PC-3 (cell line): ENCODE results near the gene TATDN3. TPM values are rescaled to one million over a fixed set of nuclear protein-coding genes. Genes with fewer than 3 reads are reported as not detected.

ENCODE experiments used
- ATAC-seq: fragments of 200-7000 bp; cut with Tn5 transposase; 2 replicates; pipeline ENCODE4 v1.9.1; 2020; ENCODE audit warnings: mild to moderate bottlenecking, moderate library complexity
- BruUV-seq: library from RNA; stranded (reverse); fragments of 400-500 nt; replicated peaks from 2 replicates; lab custom pipeline; 2021; lab: Mats Ljungman, UMichigan
- CTCF ChIA-PET: fragments of 300-600 bp; sonication (Branson Sonifier 250); formaldehyde crosslinking; loops from one replicate; lab custom pipeline; 2022; ENCODE audit warnings: antibody characterized with exemption; lab: Charles Lee
- POLR2A ChIA-PET: fragments of 300-600 bp; sonication (Branson Sonifier 250); formaldehyde crosslinking; loops from one replicate; lab custom pipeline; 2022; ENCODE audit warnings: antibody characterized with exemption; ENCODE audit not compliant: unreplicated experiment; lab: Charles Lee
- DNase-seq: peaks from one replicate; pipeline ENCODE4 v3.0.0-alpha.2; 2015
- H2AFZ ChIP-seq: fragments of 300-600 bp; sonication (generic); 2 replicates; pipeline ENCODE4 v1.6.0; 2016; ENCODE audit warnings: antibody characterized with exemption, low read length
- H3F3A ChIP-seq: fragments of 300-600 bp; sonication (generic); one replicate; pipeline ENCODE4 v1.6.0; 2017; ENCODE audit warnings: antibody characterized with exemption, low read length, control low read depth, mild to moderate bottlenecking; ENCODE audit not compliant: unreplicated experiment
- H3K27ac ChIP-seq: fragments of 300-600 bp; sonication (generic); 2 replicates; pipeline ENCODE4 v1.5.1; 2016; ENCODE audit warnings: mild to moderate bottlenecking, low read length
- H3K27me3 ChIP-seq: fragments of 300-600 bp; sonication (generic); 2 replicates; pipeline ENCODE4 v1.6.1; 2016; ENCODE audit warnings: low read length, mixed read lengths
- H3K36me3 ChIP-seq: fragments of 300-600 bp; sonication (generic); 2 replicates; pipeline ENCODE4 v1.6.1; 2016; ENCODE audit warnings: low read depth, mixed run types, low read length, mixed read lengths
- H3K4me1 ChIP-seq: fragments of 300-600 bp; sonication (generic); 2 replicates; pipeline ENCODE4 v1.5.1; 2016; ENCODE audit warnings: low read length; ENCODE audit not compliant: insufficient read depth
- H3K4me2 ChIP-seq: fragments of 300-600 bp; sonication (generic); 2 replicates; pipeline ENCODE4 v1.6.0; 2016; ENCODE audit warnings: low read length
- H3K4me3 ChIP-seq: fragments of 300-600 bp; sonication (generic); 2 replicates; pipeline ENCODE4 v1.5.1; 2016; ENCODE audit warnings: mild to moderate bottlenecking, low read length, mixed read lengths
- H3K79me2 ChIP-seq: fragments of 300-600 bp; sonication (generic); 2 replicates; pipeline ENCODE4 v1.6.1; 2017; ENCODE audit warnings: low read length, mixed read lengths
- H3K9ac ChIP-seq: fragments of 300-600 bp; sonication (generic); 2 replicates; pipeline ENCODE4 v1.6.0; 2016; ENCODE audit warnings: mild to moderate bottlenecking, low read length
- H3K9me2 ChIP-seq: fragments of 300-600 bp; sonication (generic); replicated peaks from 2 replicates; pipeline ENCODE4 v1.6.1; 2016; ENCODE audit warnings: mixed run types, low read length, mixed read lengths
- H3K9me3 ChIP-seq: fragments of 300-600 bp; sonication (generic); 2 replicates; pipeline ENCODE4 v1.6.1; 2016; ENCODE audit warnings: low read length, mixed read lengths
- H4K20me1 ChIP-seq: fragments of 300-600 bp; sonication (generic); 2 replicates; pipeline ENCODE4 v1.6.1; 2016; ENCODE audit warnings: low read length, mixed read lengths
- CTCF ChIP-seq: fragments of 300-600 bp; sonication (generic); conservative IDR thresholded peaks from 2 replicates; pipeline ENCODE4 v1.5.1; 2017; ENCODE audit warnings: antibody characterized with exemption, low read depth, mild to moderate bottlenecking, low read length
- EZH2 ChIP-seq: fragments of 300-600 bp; sonication (generic); IDR thresholded peaks from one replicate; pipeline ENCODE4 v1.6.1; 2017; ENCODE audit warnings: antibody characterized with exemption, mild to moderate bottlenecking, low read length; ENCODE audit not compliant: unreplicated experiment
- EZH2phosphoT487 ChIP-seq: fragments of 300-600 bp; sonication (generic); IDR thresholded peaks from 2 replicates; pipeline ENCODE4 v1.6.1; 2018; ENCODE audit warnings: mild to moderate bottlenecking, antibody characterized with exemption, low read length, borderline replicate concordance
- intact Hi-C: fragments of 100-400 bp; cut with micrococcal nuclease; formaldehyde crosslinking; loops from 2 replicates; pipeline ENCODE4 v1.9.0; 2023
- total RNA-seq: library from RNA; depleted of rRNA; stranded (reverse); fragments of >200 nt; gene quantifications from 2 replicates; pipeline ENCODE4 v1.2.3, GENCODE V29; 2014

Gene TATDN3
- total RNA-seq, 1 experiment from 2014 or later = 12.7 TPM

- H3K9me3 ChIP-seq = no peaks in the 10 kb centered on the region
- intact Hi-C loops = no loop called here
- DNase-seq (no peak), ATAC-seq (no peak)
- H4K20me1 ChIP-seq = no peaks in the 10 kb centered on the region
- no peak overlapping the region for H2AFZ ChIP-seq
- no TSS peak for BruUV-seq
- CTCF ChIA-PET = no interaction called here
- POLR2A ChIA-PET = no interaction called here
- no peak overlapping the region for H3K9ac ChIP-seq
- no peak overlapping the region for H3K4me3 ChIP-seq
- H3K4me2 ChIP-seq = no peak overlapping the region
- no peaks in the 10 kb centered on the region for H3K27me3 ChIP-seq
- H3K36me3 ChIP-seq = 0 out of 2 replicates have a peak, but pooled peaks cover 5% of the 10 kb centered on the region
- H3K27ac ChIP-seq = no peak overlapping the region
- H3K4me1 ChIP-seq = no peaks in the 10 kb centered on the region
- no peaks in the 10 kb centered on the region for H3F3A ChIP-seq
- TF ChIP-seq EZH2phosphoT487 (no peak), EZH2 (no peak), CTCF (no peak)
- H3K9me2 ChIP-seq = no peaks in the 10 kb centered on the region
- 0 out of 2 replicates have a peak, but pooled peaks cover 6% of the 10 kb centered on the region for H3K79me2 ChIP-seq
Measured at GRCh38 chr1:212745303-212745702, 46.4 kb upstream of the TATDN3 start.

- CTCF ChIA-PET = no interaction called here
- no TSS peak for BruUV-seq
- intact Hi-C loops = no loop called here
Measured at GRCh38 chr1:212746546-212746945, 45.1 kb upstream of the TATDN3 start.

More at GRCh38 chr1:212746546-212746945, 45.1 kb upstream of the TATDN3 start:
- ATAC-seq (no peak), DNase-seq (no peak)
- Histone ChIP-seq H3K27ac (no peak overlapping the region), H3K9me3 (no peaks in the 10 kb centered on the region), H3K79me2 (0 out of 2 replicates have a peak, but pooled peaks cover 6% of the 10 kb centered on the region), H4K20me1 (no peaks in the 10 kb centered on the region), H3F3A (no peaks in the 10 kb centered on the region), H3K4me2 (no peak overlapping the region), H3K27me3 (no peaks in the 10 kb centered on the region), H2AFZ (no peak overlapping the region), H3K4me3 (no peak overlapping the region), H3K4me1 (no peaks in the 10 kb centered on the region), H3K9me2 (no peaks in the 10 kb centered on the region), H3K9ac (no peak overlapping the region), H3K36me3 (no peaks in the 10 kb centered on the region)
- TF ChIP-seq EZH2phosphoT487 (no peak), EZH2 (no peak), CTCF (no peak)
- POLR2A ChIA-PET = no interaction called here
